Caki2 (cell line): ENCODE data around the gene GSG1L2. TPM values are rescaled to one million over a fixed set of nuclear protein-coding genes. Genes with fewer than 3 reads are reported as not detected.

Experiments
- DNase-seq: peaks from one replicate; pipeline ENCODE4 v3.0.0-alpha.2; 2015; ENCODE audit warnings: low read depth
- in situ Hi-C: cut with HindIII; loops from 2 replicates; pipeline ENCODE4 v1.10.0; 2016; ENCODE audit warnings: low sequenced_read_pairs, low pct_unique_long_range_greater_than_20kb, mixed read lengths
- total RNA-seq: library from RNA; depleted of rRNA; stranded (reverse); fragments of >200 nt; shearing (Covaris generic); gene quantifications from 2 replicates; pipeline ENCODE4 v1.2.3, GENCODE V29; 2014; ENCODE audit warnings: low replicate concordance

GSG1L2 gene
- total RNA-seq, 1 experiment from 2014 or later = not detected

GRCh38 chr17:9828296-9829295, 6.7 kb upstream of the GSG1L2 start:
- DNase-seq = no peak
- in situ Hi-C loops = no loop called here

- in situ Hi-C loops = no loop called here
- DNase-seq = no peak
Measured at GRCh38 chr17:9825641-9826150, 3.8 kb upstream of the GSG1L2 start, which contains the start of gene GLP2R. GLP2R (plus strand) TSS chr17:9825924; CDS start chr17:9826064, 140 bp downstream.

- DNase-seq = no peak
- in situ Hi-C loops = no loop called here
Measured at GRCh38 chr17:9824797-9825338, 3.0 kb upstream of the GSG1L2 start.

- in situ Hi-C loops = no loop called here
- DNase-seq = no peak
Measured at GRCh38 chr17:9824094-9824493, 2.2 kb upstream of the GSG1L2 start.

GRCh38 chr17:9820448-9820847, 1.4 kb downstream of the GSG1L2 start:
- DNase-seq = no peak
- in situ Hi-C loops = no loop called here

GRCh38 chr17:9818760-9819159, 3.1 kb downstream of the GSG1L2 start:
- DNase-seq = no peak
- in situ Hi-C loops = no loop called here

GRCh38 chr17:9817086-9817485, 4.8 kb downstream of the GSG1L2 start:
- in situ Hi-C loops = no loop called here
- peak; percentile 57 for DNase-seq

- in situ Hi-C loops = no loop called here
Measured at GRCh38 chr17:9816472-9816871, 5.4 kb downstream of the GSG1L2 start.

GRCh38 chr17:9814337-9814945, 7.4 kb downstream of the GSG1L2 start:
- DNase-seq = no peak
- in situ Hi-C loops = no loop called here

More at GRCh38 chr17:9816472-9816871, 5.4 kb downstream of the GSG1L2 start:
- DNase-seq = no peak

GRCh38 chr17:9813166-9813565, 8.7 kb downstream of the GSG1L2 start:
- in situ Hi-C loops = no loop called here
- DNase-seq = no peak

GRCh38 chr17:9811537-9811936, 10.3 kb downstream of the GSG1L2 start:
- DNase-seq = no peak
- in situ Hi-C loops = no loop called here

- DNase-seq = no peak
- in situ Hi-C loops = no loop called here
Measured at GRCh38 chr17:9811086-9811485, 10.8 kb downstream of the GSG1L2 start.

- in situ Hi-C loops = no loop called here
- DNase-seq = no peak
Measured at GRCh38 chr17:9810100-9810949, 11.6 kb downstream of the GSG1L2 start.

GRCh38 chr17:9809409-9809808, 12.5 kb downstream of the GSG1L2 start:
- no peak for DNase-seq
- in situ Hi-C loops = no loop called here

GRCh38 chr17:9806699-9807098, 15.2 kb downstream of the GSG1L2 start:
- no peak for DNase-seq
- in situ Hi-C loops = no loop called here

GRCh38 chr17:9805769-9806168, 16.1 kb downstream of the GSG1L2 start:
- DNase-seq = no peak
- in situ Hi-C loops = no loop called here

GRCh38 chr17:9802697-9803096, 19.2 kb downstream of the GSG1L2 start:
- no peak for DNase-seq
- in situ Hi-C loops = no loop called here

GRCh38 chr17:9802294-9802693, 19.6 kb downstream of the GSG1L2 start:
- no peak for DNase-seq
- in situ Hi-C loops = no loop called here
